Measurements from ENCODE around the gene ABCB9.

The ABCB9 gene

DNA sequence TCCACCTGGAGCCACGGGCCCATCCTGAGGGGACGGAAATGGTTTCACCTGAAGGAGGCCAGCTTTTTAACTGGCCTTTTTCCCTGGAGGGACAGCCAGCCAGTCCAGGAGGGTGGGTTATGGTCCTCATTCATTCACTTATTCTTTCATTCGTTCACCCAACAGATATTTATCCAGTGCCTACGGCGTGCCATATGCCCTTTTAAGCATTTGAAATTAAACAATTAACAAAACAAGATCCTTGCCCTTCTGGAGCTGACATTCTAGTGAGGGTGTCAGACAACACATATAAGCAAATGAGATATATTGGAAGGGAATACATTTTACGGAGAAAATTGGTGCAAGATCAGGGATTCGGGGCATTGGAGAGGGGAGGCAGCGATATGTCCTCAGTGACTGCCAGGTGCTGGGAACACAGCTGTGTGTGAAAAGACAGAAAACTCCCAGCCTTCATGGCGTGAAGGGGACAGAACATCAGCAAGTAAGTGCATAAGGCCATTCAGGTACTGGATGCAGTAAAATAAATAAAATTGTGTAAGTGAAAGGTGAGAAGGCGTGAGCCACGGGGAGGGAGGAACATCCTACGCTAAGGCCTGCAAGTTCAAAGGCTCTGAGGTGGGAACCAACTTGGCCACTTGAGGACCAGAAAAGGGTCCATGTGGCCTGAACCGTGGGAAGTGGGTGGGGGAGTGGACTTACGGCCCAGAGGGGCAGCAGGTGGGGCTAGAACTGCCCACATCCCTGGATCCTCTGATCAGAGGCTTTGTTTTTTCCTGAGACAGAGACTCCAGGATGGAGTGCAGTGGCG, 684 bp upstream of the ABCB9 start:
- Histone ChIP-seq H3K9ac (ENCODE audit: low read depth, low read length) (no peak overlapping the region), H3K27me3 (ENCODE audit: control insufficient read depth, insufficient read depth, low read length) (no peaks in the 10 kb centered on the region)

GRCh38 chr12:122965321-122965751, 927 bp downstream of the ABCB9 start:
- H3K9ac ChIP-seq (ENCODE audit: low read depth, low read length): peak overlapping the region; percentile 57
- no peaks in the 10 kb centered on the region for H3K27me3 ChIP-seq (ENCODE audit: control insufficient read depth, insufficient read depth, low read length)
- peaks cover 30% of the 10 kb centered on the region for H3K4me1 ChIP-seq (ENCODE audit: control insufficient read depth, insufficient read depth, low read length)
- H3K9me3 ChIP-seq (replicated peaks; ENCODE audit: low read length): no peaks in the 10 kb centered on the region
- H3K4me2 ChIP-seq (ENCODE audit: low read length): peak overlapping the region; percentile 100
- H3K36me3 ChIP-seq (ENCODE audit: insufficient read depth, low read length): no peaks in the 10 kb centered on the region
- H3K4me3 ChIP-seq (ENCODE audit: low read length): peak overlapping the region; percentile 83

More for the DNA sequence above, 684 bp upstream of the ABCB9 start:
- no peak overlapping the region for H3K4me3 ChIP-seq (ENCODE audit: low read length)
- H3K4me1 ChIP-seq (ENCODE audit: control insufficient read depth, insufficient read depth, low read length): peaks cover 30% of the 10 kb centered on the region
- H3K4me2 ChIP-seq (ENCODE audit: low read length): peak overlapping the region; percentile 54
- no peaks in the 10 kb centered on the region for H3K36me3 ChIP-seq (ENCODE audit: insufficient read depth, low read length)
- no peaks in the 10 kb centered on the region for H3K9me3 ChIP-seq (replicated peaks; ENCODE audit: low read length)

GRCh38 chr12:122964439-122965257, 1.6 kb downstream of the ABCB9 start:
- H3K4me1 ChIP-seq (ENCODE audit: control insufficient read depth, insufficient read depth, low read length): peaks cover 30% of the 10 kb centered on the region

DNA sequence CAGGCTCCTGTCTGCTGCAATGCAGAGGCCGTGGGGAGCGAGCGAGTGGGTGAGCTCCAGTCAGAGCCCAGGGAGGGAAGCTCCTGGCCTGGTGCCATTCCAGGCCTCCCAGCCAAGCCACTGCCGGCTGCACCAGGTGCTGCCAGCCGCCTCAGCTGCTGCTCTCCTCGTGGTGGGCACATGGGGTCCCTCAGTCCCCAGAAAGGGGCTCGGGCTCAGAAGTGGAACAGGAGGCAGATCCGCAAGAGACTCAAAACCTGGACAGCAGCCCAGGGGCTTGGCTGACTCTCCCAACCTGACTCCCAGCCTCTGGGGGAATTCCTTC, 2.4 kb downstream of the ABCB9 start:
- Histone ChIP-seq H3K4me3 (ENCODE audit: low read length) (no peak overlapping the region), H3K9me3 (replicated peaks; ENCODE audit: low read length) (no peaks in the 10 kb centered on the region), H3K4me2 (ENCODE audit: low read length) (peak overlapping the region; percentile 58), H3K36me3 (ENCODE audit: insufficient read depth, low read length) (no peaks in the 10 kb centered on the region), H3K4me1 (ENCODE audit: control insufficient read depth, insufficient read depth, low read length) (peaks cover 30% of the 10 kb centered on the region), H3K27me3 (ENCODE audit: control insufficient read depth, insufficient read depth, low read length) (no peaks in the 10 kb centered on the region), H3K9ac (ENCODE audit: low read depth, low read length) (no peak overlapping the region)

More at GRCh38 chr12:122964439-122965257, 1.6 kb downstream of the ABCB9 start:
- Histone ChIP-seq H3K4me2 (ENCODE audit: low read length) (peak overlapping the region; percentile 58), H3K9ac (ENCODE audit: low read depth, low read length) (no peak overlapping the region), H3K4me3 (ENCODE audit: low read length) (no peak overlapping the region), H3K36me3 (ENCODE audit: insufficient read depth, low read length) (no peaks in the 10 kb centered on the region), H3K27me3 (ENCODE audit: control insufficient read depth, insufficient read depth, low read length) (no peaks in the 10 kb centered on the region), H3K9me3 (replicated peaks; ENCODE audit: low read length) (no peaks in the 10 kb centered on the region)

GRCh38 chr12:122961531-122962329, 4.5 kb downstream of the ABCB9 start:
- Histone ChIP-seq H3K4me2 (ENCODE audit: low read length) (no peak overlapping the region), H3K27me3 (ENCODE audit: control insufficient read depth, insufficient read depth, low read length) (no peaks in the 10 kb centered on the region), H3K36me3 (ENCODE audit: insufficient read depth, low read length) (no peaks in the 10 kb centered on the region), H3K9me3 (replicated peaks; ENCODE audit: low read length) (no peaks in the 10 kb centered on the region), H3K9ac (ENCODE audit: low read depth, low read length) (no peak overlapping the region), H3K4me3 (ENCODE audit: low read length) (no peak overlapping the region), H3K4me1 (ENCODE audit: control insufficient read depth, insufficient read depth, low read length) (peaks cover 30% of the 10 kb centered on the region)

DNA sequence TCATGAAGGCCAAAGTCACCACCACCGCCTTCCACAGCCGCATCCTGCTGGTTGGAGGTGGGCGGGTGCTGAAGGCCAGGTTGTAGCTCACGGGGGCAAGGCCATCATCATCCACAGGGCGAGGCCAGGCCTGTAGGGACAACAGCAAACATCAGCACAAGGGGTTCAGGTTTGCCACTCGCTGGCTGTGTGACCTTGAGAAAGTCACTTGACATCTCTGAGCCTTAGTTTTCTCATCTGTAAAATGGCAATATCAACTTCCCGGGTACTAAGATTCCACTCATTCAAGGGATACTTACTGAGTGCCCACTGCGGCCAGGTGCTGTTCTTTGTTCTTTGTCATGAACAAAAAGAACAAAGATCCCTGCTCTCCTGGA, 6.1 kb downstream of the ABCB9 start:
- Histone ChIP-seq H3K27me3 (ENCODE audit: control insufficient read depth, insufficient read depth, low read length) (no peaks in the 10 kb centered on the region), H3K4me3 (ENCODE audit: low read length) (no peak overlapping the region), H3K9me3 (replicated peaks; ENCODE audit: low read length) (no peaks in the 10 kb centered on the region), H3K4me2 (ENCODE audit: low read length) (no peak overlapping the region), H3K36me3 (ENCODE audit: insufficient read depth, low read length) (no peaks in the 10 kb centered on the region), H3K4me1 (ENCODE audit: control insufficient read depth, insufficient read depth, low read length) (peaks cover 20% of the 10 kb centered on the region), H3K9ac (ENCODE audit: low read depth, low read length) (no peak overlapping the region)

GRCh38 chr12:122959566-122960192, 6.6 kb downstream of the ABCB9 start:
- Histone ChIP-seq H3K9ac (ENCODE audit: low read depth, low read length) (no peak overlapping the region), H3K9me3 (replicated peaks; ENCODE audit: low read length) (no peaks in the 10 kb centered on the region), H3K36me3 (ENCODE audit: insufficient read depth, low read length) (no peaks in the 10 kb centered on the region), H3K27me3 (ENCODE audit: control insufficient read depth, insufficient read depth, low read length) (no peaks in the 10 kb centered on the region), H3K4me1 (ENCODE audit: control insufficient read depth, insufficient read depth, low read length) (peaks cover 19% of the 10 kb centered on the region), H3K4me2 (ENCODE audit: low read length) (no peak overlapping the region), H3K4me3 (ENCODE audit: low read length) (no peak overlapping the region)

- Histone ChIP-seq H3K4me1 (ENCODE audit: control insufficient read depth, insufficient read depth, low read length) (peaks cover 6% of the 10 kb centered on the region), H3K9ac (ENCODE audit: low read depth, low read length) (no peak overlapping the region), H3K36me3 (ENCODE audit: insufficient read depth, low read length) (no peaks in the 10 kb centered on the region), H3K4me2 (ENCODE audit: low read length) (no peak overlapping the region), H3K27me3 (ENCODE audit: control insufficient read depth, insufficient read depth, low read length) (no peaks in the 10 kb centered on the region), H3K9me3 (replicated peaks; ENCODE audit: low read length) (no peaks in the 10 kb centered on the region), H3K4me3 (ENCODE audit: low read length) (no peak overlapping the region)
Observed at GRCh38 chr12:122958198-122958888, 7.9 kb downstream of the ABCB9 start.

- H3K4me3 ChIP-seq (ENCODE audit: low read length): no peak overlapping the region
- no peaks in the 10 kb centered on the region for H3K9me3 ChIP-seq (replicated peaks; ENCODE audit: low read length)
- peaks cover 14% of the 10 kb centered on the region for H3K4me1 ChIP-seq (ENCODE audit: control insufficient read depth, insufficient read depth, low read length)
- no peaks in the 10 kb centered on the region for H3K36me3 ChIP-seq (ENCODE audit: insufficient read depth, low read length)
- no peak overlapping the region for H3K9ac ChIP-seq (ENCODE audit: low read depth, low read length)
- no peaks in the 10 kb centered on the region for H3K27me3 ChIP-seq (ENCODE audit: control insufficient read depth, insufficient read depth, low read length)
- no peak overlapping the region for H3K4me2 ChIP-seq (ENCODE audit: low read length)
Observed at GRCh38 chr12:122956035-122956434, 10.2 kb downstream of the ABCB9 start.

DNA sequence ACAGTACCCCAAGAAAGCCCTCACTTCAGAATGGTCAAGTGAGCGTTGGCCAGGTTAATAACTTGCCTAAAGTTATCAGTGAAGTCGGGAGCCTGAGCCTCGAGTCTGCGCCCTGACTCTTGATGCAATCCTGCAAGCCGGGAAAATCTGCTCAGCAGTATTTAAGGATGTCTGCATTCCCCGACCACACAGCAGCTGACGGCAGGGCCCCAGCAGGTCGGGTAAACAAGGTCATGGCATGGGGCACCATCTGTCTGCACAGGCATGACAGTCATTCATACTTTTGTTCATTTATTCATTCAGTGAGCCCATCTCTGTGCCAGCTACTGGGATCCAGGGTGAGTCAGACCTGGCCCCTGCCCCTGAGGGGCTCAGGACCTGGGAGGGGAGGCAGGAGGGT, 11.1 kb downstream of the ABCB9 start:
- Histone ChIP-seq H3K9me3 (replicated peaks; ENCODE audit: low read length) (no peaks in the 10 kb centered on the region), H3K4me1 (ENCODE audit: control insufficient read depth, insufficient read depth, low read length) (peaks cover 16% of the 10 kb centered on the region), H3K27me3 (ENCODE audit: control insufficient read depth, insufficient read depth, low read length) (no peaks in the 10 kb centered on the region), H3K4me2 (ENCODE audit: low read length) (no peak overlapping the region), H3K4me3 (ENCODE audit: low read length) (no peak overlapping the region), H3K9ac (ENCODE audit: low read depth, low read length) (no peak overlapping the region), H3K36me3 (ENCODE audit: insufficient read depth, low read length) (no peaks in the 10 kb centered on the region)
